HEK293 (cell line): Measurements from ENCODE around the gene FGF19.

Source experiments
- CTCF ChIA-PET: fragments of 350-600 bp; formaldehyde crosslinking; extraction: SDS; loops from one replicate; lab custom pipeline; 2021; ENCODE audit warnings: antibody characterized with exemption; lab: Yijun Ruan, JAX
- POLR2A ChIA-PET: fragments of 300-600 bp; formaldehyde crosslinking; extraction: SDS; loops from one replicate; lab custom pipeline; 2020; ENCODE audit warnings: antibody characterized with exemption, inconsistent platforms; lab: Yijun Ruan, JAX
- H3K27ac ChIP-seq: fragments of 200-500 bp; sonication (Bioruptor generic); 2 replicates; pipeline ENCODE4 v1.5.1; 2014; ENCODE audit warnings: low read depth, low read length, control low read depth, inconsistent platforms; ENCODE audit errors: extremely low read depth
- H3K36me3 ChIP-seq, 2 experiments: fragments of 200-500 bp in 1 of 2; sonication (Bioruptor generic) in 1 of 2; 1 replicate in 1 of 2; 2 replicates in 1 of 2; pipeline ENCODE4 v1.5.1; 2014 to 2017; ENCODE audit warnings: inconsistent platforms in 2 of 2, low read length in 2 of 2; ENCODE audit not compliant: control insufficient read depth in 2 of 2, insufficient read depth in 1 of 2
- H3K4me1 ChIP-seq: fragments of 200-500 bp; sonication (Bioruptor generic); 2 replicates; pipeline ENCODE4 v1.5.1; 2014; ENCODE audit warnings: mild to moderate bottlenecking, low read length, inconsistent platforms; ENCODE audit not compliant: control insufficient read depth, insufficient read depth
- H3K4me3 ChIP-seq: 2 replicates; pipeline ENCODE4 v1.5.1; 2011; ENCODE audit warnings: low read depth, mild to moderate bottlenecking, control low read depth, low read length, moderate library complexity
- H3K9me3 ChIP-seq: fragments of 200-500 bp; sonication (Bioruptor generic); 2 replicates; pipeline ENCODE4 v1.5.1; 2014; ENCODE audit warnings: low read depth, low read length, inconsistent platforms; ENCODE audit not compliant: control insufficient read depth, insufficient read depth
- BCL11A ChIP-seq: fragments of 450-650 bp; formaldehyde crosslinking; IDR thresholded peaks from 2 replicates; pipeline ENCODE4 v1.5.1; 2016; ENCODE audit warnings: low read depth, missing biosample characterization, missing genetic modification characterization
- GLI4 ChIP-seq: fragments of 450-650 bp; formaldehyde crosslinking; IDR thresholded peaks from 2 replicates; pipeline ENCODE4 v1.5.1; 2016; ENCODE audit warnings: missing biosample characterization, missing genetic modification characterization
- KLF8 ChIP-seq: fragments of 450-650 bp; formaldehyde crosslinking; IDR thresholded peaks from 2 replicates; pipeline ENCODE4 v1.5.1; 2016; ENCODE audit warnings: missing biosample characterization, missing genetic modification characterization
- ZFP41 ChIP-seq: fragments of 450-650 bp; formaldehyde crosslinking; IDR thresholded peaks from 2 replicates; pipeline ENCODE4 v1.5.1; 2016; ENCODE audit warnings: missing biosample characterization, missing genetic modification characterization, borderline replicate concordance
- ZNF10 ChIP-seq: fragments of 450-650 bp; formaldehyde crosslinking; IDR thresholded peaks from 2 replicates; pipeline ENCODE4 v1.5.1; 2017; ENCODE audit warnings: missing biosample characterization, missing genetic modification characterization
- ZNF121 ChIP-seq: fragments of 450-650 bp; formaldehyde crosslinking; IDR thresholded peaks from 2 replicates; pipeline ENCODE4 v1.5.1; 2016; ENCODE audit warnings: missing biosample characterization, missing genetic modification characterization
- ZNF2 ChIP-seq: fragments of 450-650 bp; formaldehyde crosslinking; IDR thresholded peaks from 2 replicates; pipeline ENCODE4 v1.5.1; 2016; ENCODE audit warnings: missing biosample characterization, missing genetic modification characterization
- ZNF211 ChIP-seq: fragments of 450-650 bp; formaldehyde crosslinking; IDR thresholded peaks from 2 replicates; pipeline ENCODE4 v1.5.1; 2016; ENCODE audit warnings: low read depth, missing biosample characterization, missing genetic modification characterization
- ZNF274 ChIP-seq, 2 experiments: fragments of 200-500 bp in 1 of 2; fragments of 450-650 bp in 1 of 2; sonication (Bioruptor generic) in 1 of 2; formaldehyde crosslinking in 1 of 2; IDR thresholded peaks; 2 replicates each; pipeline versions ENCODE4 v1.5.1 to v1.6.1; 2014 to 2016; ENCODE audit warnings: borderline replicate concordance in 1 of 2, inconsistent platforms in 1 of 2, low read length in 1 of 2, missing biosample characterization in 1 of 2, missing genetic modification characterization in 1 of 2
- ZNF548 ChIP-seq: fragments of 450-650 bp; formaldehyde crosslinking; IDR thresholded peaks from 2 replicates; pipeline ENCODE4 v1.5.1; 2016; ENCODE audit warnings: missing biosample characterization, missing genetic modification characterization
- ZNF670 ChIP-seq: fragments of 450-650 bp; formaldehyde crosslinking; IDR thresholded peaks from 2 replicates; pipeline ENCODE4 v1.5.1; 2016; ENCODE audit warnings: missing biosample characterization, missing genetic modification characterization, low read depth
- TF ChIP-seq, protein P1 (sequence below): fragments of 450-650 bp; formaldehyde crosslinking; IDR thresholded peaks from 2 replicates; pipeline ENCODE4 v1.5.1; 2016; ENCODE audit warnings: missing biosample characterization, missing genetic modification characterization
- TF ChIP-seq, protein P2 (sequence below): IDR thresholded peaks from 2 replicates; pipeline ENCODE4 v1.6.1; 2011; ENCODE audit warnings: mild to moderate bottlenecking, low read depth, low read length, borderline replicate concordance
- TF ChIP-seq, protein P3 (sequence below): fragments of 450-650 bp; formaldehyde crosslinking; IDR thresholded peaks from 2 replicates; pipeline ENCODE4 v1.5.1; 2016; ENCODE audit warnings: missing biosample characterization, missing genetic modification characterization
- TF ChIP-seq, protein P4 (sequence below): fragments of 450-650 bp; formaldehyde crosslinking; IDR thresholded peaks from 2 replicates; pipeline ENCODE4 v1.5.1; 2016; ENCODE audit warnings: missing biosample characterization, missing genetic modification characterization, low read depth
- TF ChIP-seq, protein P5 (sequence below): fragments of 450-650 bp; formaldehyde crosslinking; IDR thresholded peaks from 2 replicates; pipeline ENCODE4 v1.5.1; 2017; ENCODE audit warnings: missing biosample characterization, mild to moderate bottlenecking, missing genetic modification characterization, moderate library complexity

The FGF19 gene

DNA sequence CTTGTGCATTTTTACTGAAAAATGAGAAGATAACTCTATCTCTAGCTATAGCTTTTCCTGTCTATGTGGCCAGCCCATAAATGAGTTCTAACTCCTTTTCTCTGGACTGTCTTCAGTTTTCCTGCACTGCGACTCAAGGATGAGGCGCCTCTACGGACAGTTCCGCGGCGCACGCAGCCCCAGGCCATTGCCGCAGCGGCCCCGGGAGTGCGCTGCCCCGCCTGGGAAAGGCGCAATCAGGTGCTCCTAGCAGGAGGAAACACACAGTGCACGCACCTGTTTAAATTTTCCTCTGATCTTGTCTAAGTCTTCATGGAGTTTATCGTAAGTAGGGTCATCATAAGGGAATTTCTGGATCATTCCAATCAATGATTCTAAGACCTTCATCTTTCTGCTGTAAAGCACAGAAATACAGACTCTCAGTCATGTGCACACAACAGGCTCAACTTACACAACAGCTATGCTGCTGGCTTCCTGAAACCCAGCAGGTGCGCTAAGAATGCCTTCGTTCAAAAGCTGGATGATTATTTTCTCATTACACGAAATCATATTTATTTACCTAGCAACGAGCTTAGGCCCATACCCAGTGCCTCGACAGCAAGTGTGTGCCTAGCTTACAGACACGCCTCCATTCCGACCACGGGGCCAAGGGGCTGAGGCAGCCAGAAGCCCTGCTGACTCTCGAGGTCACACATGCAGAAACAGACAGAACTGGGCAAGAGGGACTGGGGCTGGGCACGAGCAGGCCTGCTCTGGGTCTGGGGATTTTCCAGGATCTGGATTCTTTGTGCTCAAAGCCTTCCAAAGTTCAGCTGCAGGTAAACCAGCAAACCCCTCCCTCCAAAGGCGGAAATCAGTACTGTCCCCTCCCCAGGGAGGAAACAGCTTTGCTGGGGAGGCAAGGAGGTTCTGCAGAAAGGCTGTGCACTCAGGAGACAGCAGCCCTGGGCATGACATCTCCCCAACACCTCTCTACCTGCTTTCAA, 35.9 kb downstream of the FGF19 start (continued):
- TF ChIP-seq, protein P1, sequence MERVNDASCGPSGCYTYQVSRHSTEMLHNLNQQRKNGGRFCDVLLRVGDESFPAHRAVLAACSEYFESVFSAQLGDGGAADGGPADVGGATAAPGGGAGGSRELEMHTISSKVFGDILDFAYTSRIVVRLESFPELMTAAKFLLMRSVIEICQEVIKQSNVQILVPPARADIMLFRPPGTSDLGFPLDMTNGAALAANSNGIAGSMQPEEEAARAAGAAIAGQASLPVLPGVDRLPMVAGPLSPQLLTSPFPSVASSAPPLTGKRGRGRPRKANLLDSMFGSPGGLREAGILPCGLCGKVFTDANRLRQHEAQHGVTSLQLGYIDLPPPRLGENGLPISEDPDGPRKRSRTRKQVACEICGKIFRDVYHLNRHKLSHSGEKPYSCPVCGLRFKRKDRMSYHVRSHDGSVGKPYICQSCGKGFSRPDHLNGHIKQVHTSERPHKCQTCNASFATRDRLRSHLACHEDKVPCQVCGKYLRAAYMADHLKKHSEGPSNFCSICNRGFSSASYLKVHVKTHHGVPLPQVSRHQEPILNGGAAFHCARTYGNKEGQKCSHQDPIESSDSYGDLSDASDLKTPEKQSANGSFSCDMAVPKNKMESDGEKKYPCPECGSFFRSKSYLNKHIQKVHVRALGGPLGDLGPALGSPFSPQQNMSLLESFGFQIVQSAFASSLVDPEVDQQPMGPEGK (tag by site-specific recombination) = no peak
- no peak for TF ChIP-seq ZNF2 (tag by site-specific recombination)
- TF ChIP-seq GLI4 (tag by site-specific recombination) = no peak
- no peak for TF ChIP-seq ZNF121 (tag by site-specific recombination)
- no peak for TF ChIP-seq KLF8
- no peak for TF ChIP-seq ZNF670 (tag by site-specific recombination)

DNA sequence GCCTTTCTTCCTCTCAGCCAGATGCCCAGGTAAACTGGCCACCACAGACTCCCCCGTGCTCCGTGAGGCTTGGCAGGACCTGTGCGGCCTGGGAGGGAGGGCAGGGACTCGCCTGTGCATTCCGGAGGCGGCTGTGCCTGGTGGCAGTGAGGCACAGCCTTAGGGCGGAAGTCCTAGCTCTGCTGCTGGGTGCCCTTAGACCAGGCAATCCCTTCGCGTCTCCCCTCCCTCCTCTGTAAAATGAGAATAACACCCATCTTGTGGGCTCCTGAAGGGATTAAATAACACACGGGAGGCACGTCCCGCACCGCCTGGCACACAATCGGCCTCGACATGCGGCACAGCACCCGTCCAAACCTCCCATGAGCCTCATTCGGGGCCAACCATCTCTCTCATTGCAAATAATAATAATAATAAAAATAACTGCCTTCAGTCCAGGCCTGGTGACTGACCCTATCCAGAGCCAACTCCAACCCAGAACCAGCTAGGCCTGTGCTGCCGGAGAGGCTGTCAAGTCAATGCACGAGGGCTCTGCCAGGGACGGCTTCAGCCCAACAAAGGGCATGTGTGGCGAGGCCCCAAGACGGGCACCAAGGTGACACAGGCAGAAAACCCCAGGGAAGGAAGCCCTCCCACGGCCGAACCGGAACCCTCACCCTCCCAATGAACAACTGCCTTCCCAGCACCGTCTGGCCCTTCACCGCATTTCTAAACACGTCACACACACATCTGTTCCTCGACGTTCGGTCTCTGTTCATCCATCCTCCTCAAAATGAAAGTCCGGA, 36.9 kb downstream of the FGF19 start:
- Histone ChIP-seq H3K27ac (no peak overlapping the region), H3K4me3 (no peak overlapping the region), H3K4me1 (peaks cover 4% of the 10 kb centered on the region; the same call in 1 of the 2 replicates), H3K9me3 (no peaks in the 10 kb centered on the region), H3K36me3 (peaks cover 0 to 83% of the 10 kb centered on the region in 2 experiments; a peak in 2 of 3 replicates)
- ChIA-PET CTCF (interaction anchor here (0.6 to 5.2 kb wide), 4 partner anchors 18 to 568 kb away, joined by 3 to 52 read pairs (median 4); no protein-coding TSS in a partner anchor), POLR2A (interaction anchor here (0.9 kb wide), 1 partner anchor 8 kb away, joined by 4 read pairs; the partner anchor contains the start of gene LTO1)
- no peak for TF ChIP-seq ZNF548 (tag by site-specific recombination)
- TF ChIP-seq, protein P2, sequence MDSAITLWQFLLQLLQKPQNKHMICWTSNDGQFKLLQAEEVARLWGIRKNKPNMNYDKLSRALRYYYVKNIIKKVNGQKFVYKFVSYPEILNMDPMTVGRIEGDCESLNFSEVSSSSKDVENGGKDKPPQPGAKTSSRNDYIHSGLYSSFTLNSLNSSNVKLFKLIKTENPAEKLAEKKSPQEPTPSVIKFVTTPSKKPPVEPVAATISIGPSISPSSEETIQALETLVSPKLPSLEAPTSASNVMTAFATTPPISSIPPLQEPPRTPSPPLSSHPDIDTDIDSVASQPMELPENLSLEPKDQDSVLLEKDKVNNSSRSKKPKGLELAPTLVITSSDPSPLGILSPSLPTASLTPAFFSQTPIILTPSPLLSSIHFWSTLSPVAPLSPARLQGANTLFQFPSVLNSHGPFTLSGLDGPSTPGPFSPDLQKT = no peak
- no peak for TF ChIP-seq ZFP41 (tag by site-specific recombination)
- no peak for TF ChIP-seq ZNF211 (tag by site-specific recombination)
- no peak for TF ChIP-seq BCL11A (tag by site-specific recombination)
- TF ChIP-seq, protein P3, sequence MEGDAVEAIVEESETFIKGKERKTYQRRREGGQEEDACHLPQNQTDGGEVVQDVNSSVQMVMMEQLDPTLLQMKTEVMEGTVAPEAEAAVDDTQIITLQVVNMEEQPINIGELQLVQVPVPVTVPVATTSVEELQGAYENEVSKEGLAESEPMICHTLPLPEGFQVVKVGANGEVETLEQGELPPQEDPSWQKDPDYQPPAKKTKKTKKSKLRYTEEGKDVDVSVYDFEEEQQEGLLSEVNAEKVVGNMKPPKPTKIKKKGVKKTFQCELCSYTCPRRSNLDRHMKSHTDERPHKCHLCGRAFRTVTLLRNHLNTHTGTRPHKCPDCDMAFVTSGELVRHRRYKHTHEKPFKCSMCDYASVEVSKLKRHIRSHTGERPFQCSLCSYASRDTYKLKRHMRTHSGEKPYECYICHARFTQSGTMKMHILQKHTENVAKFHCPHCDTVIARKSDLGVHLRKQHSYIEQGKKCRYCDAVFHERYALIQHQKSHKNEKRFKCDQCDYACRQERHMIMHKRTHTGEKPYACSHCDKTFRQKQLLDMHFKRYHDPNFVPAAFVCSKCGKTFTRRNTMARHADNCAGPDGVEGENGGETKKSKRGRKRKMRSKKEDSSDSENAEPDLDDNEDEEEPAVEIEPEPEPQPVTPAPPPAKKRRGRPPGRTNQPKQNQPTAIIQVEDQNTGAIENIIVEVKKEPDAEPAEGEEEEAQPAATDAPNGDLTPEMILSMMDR = no peak
- TF ChIP-seq, protein P4, sequence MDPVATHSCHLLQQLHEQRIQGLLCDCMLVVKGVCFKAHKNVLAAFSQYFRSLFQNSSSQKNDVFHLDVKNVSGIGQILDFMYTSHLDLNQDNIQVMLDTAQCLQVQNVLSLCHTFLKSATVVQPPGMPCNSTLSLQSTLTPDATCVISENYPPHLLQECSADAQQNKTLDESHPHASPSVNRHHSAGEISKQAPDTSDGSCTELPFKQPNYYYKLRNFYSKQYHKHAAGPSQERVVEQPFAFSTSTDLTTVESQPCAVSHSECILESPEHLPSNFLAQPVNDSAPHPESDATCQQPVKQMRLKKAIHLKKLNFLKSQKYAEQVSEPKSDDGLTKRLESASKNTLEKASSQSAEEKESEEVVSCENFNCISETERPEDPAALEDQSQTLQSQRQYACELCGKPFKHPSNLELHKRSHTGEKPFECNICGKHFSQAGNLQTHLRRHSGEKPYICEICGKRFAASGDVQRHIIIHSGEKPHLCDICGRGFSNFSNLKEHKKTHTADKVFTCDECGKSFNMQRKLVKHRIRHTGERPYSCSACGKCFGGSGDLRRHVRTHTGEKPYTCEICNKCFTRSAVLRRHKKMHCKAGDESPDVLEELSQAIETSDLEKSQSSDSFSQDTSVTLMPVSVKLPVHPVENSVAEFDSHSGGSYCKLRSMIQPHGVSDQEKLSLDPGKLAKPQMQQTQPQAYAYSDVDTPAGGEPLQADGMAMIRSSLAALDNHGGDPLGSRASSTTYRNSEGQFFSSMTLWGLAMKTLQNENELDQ = no peak
- no peak for TF ChIP-seq ZNF10 (tag by site-specific recombination)
- no peak for TF ChIP-seq ZNF274 (IDR thresholded peaks at IDR 0.05; ENCODE audit: low read length)
- TF ChIP-seq ZNF274 (tag by site-specific recombination; IDR thresholded peaks at IDR 0.05; ENCODE audit: borderline replicate concordance) = no peak
- TF ChIP-seq, protein P5, sequence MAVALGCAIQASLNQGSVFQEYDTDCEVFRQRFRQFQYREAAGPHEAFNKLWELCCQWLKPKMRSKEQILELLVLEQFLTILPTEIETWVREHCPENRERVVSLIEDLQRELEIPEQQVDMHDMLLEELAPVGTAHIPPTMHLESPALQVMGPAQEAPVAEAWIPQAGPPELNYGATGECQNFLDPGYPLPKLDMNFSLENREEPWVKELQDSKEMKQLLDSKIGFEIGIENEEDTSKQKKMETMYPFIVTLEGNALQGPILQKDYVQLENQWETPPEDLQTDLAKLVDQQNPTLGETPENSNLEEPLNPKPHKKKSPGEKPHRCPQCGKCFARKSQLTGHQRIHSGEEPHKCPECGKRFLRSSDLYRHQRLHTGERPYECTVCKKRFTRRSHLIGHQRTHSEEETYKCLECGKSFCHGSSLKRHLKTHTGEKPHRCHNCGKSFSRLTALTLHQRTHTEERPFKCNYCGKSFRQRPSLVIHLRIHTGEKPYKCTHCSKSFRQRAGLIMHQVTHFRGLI (tag by site-specific recombination) = no peak
- TF ChIP-seq GLI4 (tag by site-specific recombination) = no peak
